HL-60/S4 treated with retinoic acid at 250 ng/mL for 4 days and 3 days (cell line): ENCODE data around the gene NPR1.

Experiments used
- in situ Hi-C: fragments of 300-500 bp; cut with MboI; formaldehyde crosslinking; loops from 2 replicates; pipeline ENCODE4 v1.7.0; 2022; ENCODE audit warnings: low sequenced_read_pairs

The NPR1 gene

GRCh38 chr1:153677718-153678518, 570 bp upstream of the NPR1 start:
- in situ Hi-C loops, result loop anchor here (10.0 kb wide), 1 partner anchor 287 kb away; the partner anchor contains the start of genes CREB3L4 and SLC39A1

DNA sequence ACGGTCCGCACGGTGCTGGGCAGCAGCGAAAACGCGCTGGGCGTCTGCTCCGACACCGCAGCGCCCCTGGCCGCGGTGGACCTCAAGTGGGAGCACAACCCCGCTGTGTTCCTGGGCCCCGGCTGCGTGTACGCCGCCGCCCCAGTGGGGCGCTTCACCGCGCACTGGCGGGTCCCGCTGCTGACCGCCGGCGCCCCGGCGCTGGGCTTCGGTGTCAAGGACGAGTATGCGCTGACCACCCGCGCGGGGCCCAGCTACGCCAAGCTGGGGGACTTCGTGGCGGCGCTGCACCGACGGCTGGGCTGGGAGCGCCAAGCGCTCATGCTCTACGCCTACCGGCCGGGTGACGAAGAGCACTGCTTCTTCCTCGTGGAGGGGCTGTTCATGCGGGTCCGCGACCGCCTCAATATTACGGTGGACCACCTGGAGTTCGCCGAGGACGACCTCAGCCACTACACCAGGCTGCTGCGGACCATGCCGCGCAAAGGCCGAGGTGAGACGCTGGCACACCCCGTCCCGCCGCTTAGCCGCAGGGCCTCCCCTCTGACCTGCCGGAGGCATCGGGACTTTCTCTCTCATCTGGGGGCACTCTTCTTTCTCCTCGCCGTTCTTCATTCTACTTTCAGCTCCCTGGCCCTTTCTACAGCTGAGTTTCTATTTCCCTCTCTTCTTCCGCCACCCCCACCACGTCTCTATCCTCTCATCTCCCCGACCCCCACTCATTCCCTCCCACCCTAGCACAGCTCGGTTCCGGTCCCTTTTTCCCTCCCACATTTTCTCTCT, 1.0 kb downstream of the NPR1 start:
- in situ Hi-C loops, result loop anchor here (10.0 kb wide), 1 partner anchor 285 kb away; the partner anchor contains the start of genes CREB3L4 and SLC39A1

- in situ Hi-C loops, result no loop called here
Measured at GRCh38 chr1:153680120-153680403, 1.6 kb downstream of the NPR1 start.

GRCh38 chr1:153682730-153683129, 4.2 kb downstream of the NPR1 start:
- in situ Hi-C loops, result no loop called here

DNA sequence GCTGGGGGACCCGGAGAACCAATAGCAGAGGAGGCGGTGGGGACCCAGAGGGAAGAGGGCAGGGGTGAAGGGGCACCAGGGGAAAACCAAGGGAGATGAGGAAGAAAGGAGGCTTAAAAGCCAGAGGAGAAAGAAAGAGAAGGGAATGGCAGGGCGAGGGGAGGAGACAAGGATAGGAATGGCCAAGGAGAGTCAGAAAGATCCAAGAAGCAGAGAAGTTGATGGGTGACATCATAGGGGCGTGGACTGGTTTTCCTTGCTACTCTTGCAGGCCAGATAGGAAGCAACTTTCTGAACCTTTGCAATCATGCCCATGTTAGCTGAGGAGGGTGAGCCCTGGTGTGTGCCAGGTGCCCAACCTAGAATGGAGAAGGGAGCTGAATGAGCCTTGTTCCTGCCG, 5.4 kb downstream of the NPR1 start:
- in situ Hi-C loops, result no loop called here

- in situ Hi-C loops, result no loop called here
Measured at GRCh38 chr1:153684892-153685291, 6.4 kb downstream of the NPR1 start.

- in situ Hi-C loops, result no loop called here
Measured at GRCh38 chr1:153685544-153686340, 7.3 kb downstream of the NPR1 start.

DNA sequence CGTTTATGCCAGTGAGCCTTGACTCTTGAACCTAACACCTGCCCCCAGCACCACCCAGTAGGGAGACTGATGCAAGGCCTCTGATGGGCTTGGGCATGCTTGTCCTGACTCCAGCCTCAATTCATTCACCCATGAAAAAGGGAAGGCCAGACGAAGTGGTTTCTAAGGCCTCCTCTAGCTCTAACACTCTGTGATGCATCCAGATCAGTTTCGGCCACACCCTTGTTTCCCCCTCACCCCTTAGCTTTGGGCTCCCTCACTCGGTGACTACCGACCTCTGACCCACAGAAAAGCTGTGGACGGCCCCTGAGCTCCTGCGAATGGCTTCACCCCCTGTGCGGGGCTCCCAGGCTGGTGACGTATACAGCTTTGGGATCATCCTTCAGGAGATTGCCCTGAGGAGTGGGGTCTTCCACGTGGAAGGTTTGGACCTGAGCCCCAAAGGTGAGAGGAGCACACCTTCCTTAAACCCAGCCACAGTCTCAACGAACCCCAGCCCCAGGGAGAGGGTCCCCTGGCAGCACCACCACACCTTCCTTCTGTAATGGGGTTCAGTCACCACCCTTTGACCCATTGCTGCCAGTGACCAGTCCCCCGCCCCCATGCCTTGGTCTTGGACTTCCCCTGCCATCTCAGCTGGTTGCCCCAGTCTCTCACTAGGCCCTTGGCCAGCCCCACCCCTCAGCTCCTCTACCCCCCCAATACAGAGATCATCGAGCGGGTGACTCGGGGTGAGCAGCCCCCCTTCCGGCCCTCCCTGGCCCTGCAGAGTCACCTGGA, 9.0 kb downstream of the NPR1 start:
- in situ Hi-C loops, result no loop called here

DNA sequence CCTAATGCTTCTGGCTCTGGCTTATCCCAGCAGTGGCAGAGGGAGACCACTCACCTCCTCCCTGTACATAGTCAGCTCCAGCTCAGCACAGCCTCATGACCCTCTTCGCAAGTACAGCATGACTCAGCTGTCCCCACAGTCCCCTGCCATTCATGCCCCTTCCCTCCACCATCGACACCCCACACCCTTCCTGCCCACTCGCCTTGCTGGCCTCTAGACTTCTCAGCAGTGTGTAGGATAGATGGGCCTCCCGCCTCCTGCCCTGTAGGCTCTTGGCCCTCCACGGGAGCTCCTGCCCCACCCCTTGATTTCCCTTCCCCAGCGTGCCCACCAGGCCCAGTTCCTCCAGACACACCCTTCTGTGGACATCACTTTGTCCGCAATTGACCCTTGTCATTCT, 9.8 kb downstream of the NPR1 start:
- in situ Hi-C loops, result no loop called here

- in situ Hi-C loops, result no loop called here
Measured at GRCh38 chr1:153688736-153689328, 10.3 kb downstream of the NPR1 start.

- in situ Hi-C loops, result no loop called here
Measured at GRCh38 chr1:153693466-153693865, 15.0 kb downstream of the NPR1 start.

DNA sequence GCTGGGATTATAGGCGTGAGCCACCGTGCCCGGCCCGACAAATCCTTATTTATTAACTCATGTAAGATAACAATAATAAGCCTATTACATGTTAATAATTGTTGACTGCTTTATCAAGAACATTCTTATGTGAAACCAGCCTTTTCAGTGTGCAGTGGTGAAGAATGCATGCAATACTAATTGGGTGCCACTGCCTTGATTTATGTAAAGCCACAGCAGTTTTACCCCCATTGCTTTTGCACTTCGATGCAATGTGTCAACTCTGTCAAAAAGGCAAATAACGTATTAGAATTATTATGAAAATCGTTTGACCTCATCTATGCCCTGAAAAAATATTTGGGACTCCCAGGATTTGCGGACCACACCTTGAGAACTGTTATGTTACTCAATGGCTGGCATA, 18.3 kb downstream of the NPR1 start:
- in situ Hi-C loops, result no loop called here

- in situ Hi-C loops, result no loop called here
Measured at GRCh38 chr1:153697191-153698019, 18.9 kb downstream of the NPR1 start.

DNA sequence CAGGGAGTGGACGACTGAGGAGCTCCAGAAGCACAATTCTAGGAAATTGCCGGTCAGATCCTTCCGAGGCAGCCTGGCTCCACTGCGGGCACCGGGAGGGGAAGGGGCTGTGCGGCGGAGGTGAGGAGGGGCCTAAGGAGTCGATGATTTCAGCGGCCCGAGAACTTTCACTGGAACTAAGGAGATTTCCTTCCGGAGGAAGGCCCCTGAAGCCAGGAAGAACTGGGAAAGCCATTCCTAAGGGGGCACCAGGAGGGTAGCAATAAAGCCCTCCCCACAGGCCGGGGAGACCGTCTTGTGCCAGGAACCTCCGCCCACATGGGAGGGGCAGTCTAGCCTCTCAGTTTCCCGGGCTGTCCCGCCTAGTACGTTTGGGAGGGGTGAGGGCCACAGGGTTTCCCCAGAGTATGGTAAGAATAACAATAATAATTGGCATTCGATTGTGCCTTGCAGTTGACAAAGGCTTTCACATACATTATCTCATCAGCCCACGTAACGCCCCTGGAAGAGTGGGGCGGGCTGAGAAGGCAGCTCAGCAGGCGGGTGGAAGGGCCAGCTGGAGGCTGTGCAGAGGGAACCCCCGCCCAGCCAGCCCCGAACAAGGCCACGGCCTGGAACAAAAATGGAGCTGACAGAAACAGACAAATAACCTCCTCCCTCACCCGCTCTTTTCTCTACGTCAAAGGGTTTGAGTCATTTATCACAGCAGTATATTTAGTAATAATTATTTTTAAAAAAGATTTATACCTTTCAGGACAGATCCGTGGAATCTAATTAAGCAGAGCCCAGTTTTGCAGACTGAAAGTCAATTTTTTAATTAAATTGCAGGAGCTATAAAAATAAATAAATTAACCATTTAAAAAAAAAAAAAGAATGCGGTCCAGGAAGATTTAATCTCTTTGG, 19.8 kb downstream of the NPR1 start:
- in situ Hi-C loops, result no loop called here

GRCh38 chr1:153698923-153699714, 20.6 kb downstream of the NPR1 start:
- in situ Hi-C loops, result no loop called here

- in situ Hi-C loops, result no loop called here
Measured at GRCh38 chr1:153699768-153700167, 21.3 kb downstream of the NPR1 start.

GRCh38 chr1:153705484-153705883, 27.0 kb downstream of the NPR1 start:
- in situ Hi-C loops, result no loop called here

- in situ Hi-C loops, result no loop called here
Measured at GRCh38 chr1:153711026-153711425, 32.5 kb downstream of the NPR1 start.
